HG02981 (cell line): ENCODE results near the gene ALB.

Experiments
- ATAC-seq: cut with Tn5 transposase; IDR thresholded peaks from one replicate; pipeline ENCODE4 v1.9.1; 2021; ENCODE audit warnings: mild to moderate bottlenecking, moderate library complexity; ENCODE audit not compliant: unreplicated experiment

Gene ALB

GRCh38 chr4:73429826-73430587, 25.9 kb downstream of the ALB start:
- no peak for ATAC-seq

- ATAC-seq, result no peak
Measured at GRCh38 chr4:73431813-73432168, 27.7 kb downstream of the ALB start.

GRCh38 chr4:73432169-73433000, 28.3 kb downstream of the ALB start:
- no peak for ATAC-seq

- no peak for ATAC-seq
Measured at GRCh38 chr4:73433140-73433539, 29.1 kb downstream of the ALB start.

GRCh38 chr4:73434311-73434710, 30.2 kb downstream of the ALB start:
- no peak for ATAC-seq

- no peak for ATAC-seq
Measured at GRCh38 chr4:73435984-73436383, 31.9 kb downstream of the ALB start, which contains the start of gene AFP. TSS of gene AFP (plus strand) at chr4:73436221. CDS start at chr4:73436263, 42 bp downstream.

- no peak for ATAC-seq
Measured at GRCh38 chr4:73436674-73437557, 32.8 kb downstream of the ALB start.

GRCh38 chr4:73437558-73437956, 33.5 kb downstream of the ALB start:
- no peak for ATAC-seq

- no peak for ATAC-seq
Measured at GRCh38 chr4:73438048-73438447, 34.0 kb downstream of the ALB start.

GRCh38 chr4:73438582-73439215, 34.6 kb downstream of the ALB start:
- ATAC-seq, result no peak

GRCh38 chr4:73439445-73439844, 35.4 kb downstream of the ALB start:
- no peak for ATAC-seq

- ATAC-seq, result no peak
Measured at GRCh38 chr4:73439991-73440390, 35.9 kb downstream of the ALB start.

GRCh38 chr4:73440653-73441052, 36.6 kb downstream of the ALB start:
- no peak for ATAC-seq

- ATAC-seq, result no peak
Measured at GRCh38 chr4:73442275-73442674, 38.2 kb downstream of the ALB start.

GRCh38 chr4:73443224-73443623, 39.1 kb downstream of the ALB start:
- no peak for ATAC-seq

GRCh38 chr4:73445383-73446335, 41.6 kb downstream of the ALB start:
- no peak for ATAC-seq

GRCh38 chr4:73446336-73446938, 42.4 kb downstream of the ALB start:
- ATAC-seq, result peak; percentile 99

GRCh38 chr4:73447671-73448070, 43.6 kb downstream of the ALB start:
- no peak for ATAC-seq
